ENCODE data around the gene SLC1A4.

GRCh38 chr2:65018141-65018582 lies 29.0 kb downstream of the SLC1A4 start:
- TF ChIP-seq POLR2A (IDR thresholded peaks at IDR 0.05), result no peak
- TF ChIP-seq, protein P1, sequence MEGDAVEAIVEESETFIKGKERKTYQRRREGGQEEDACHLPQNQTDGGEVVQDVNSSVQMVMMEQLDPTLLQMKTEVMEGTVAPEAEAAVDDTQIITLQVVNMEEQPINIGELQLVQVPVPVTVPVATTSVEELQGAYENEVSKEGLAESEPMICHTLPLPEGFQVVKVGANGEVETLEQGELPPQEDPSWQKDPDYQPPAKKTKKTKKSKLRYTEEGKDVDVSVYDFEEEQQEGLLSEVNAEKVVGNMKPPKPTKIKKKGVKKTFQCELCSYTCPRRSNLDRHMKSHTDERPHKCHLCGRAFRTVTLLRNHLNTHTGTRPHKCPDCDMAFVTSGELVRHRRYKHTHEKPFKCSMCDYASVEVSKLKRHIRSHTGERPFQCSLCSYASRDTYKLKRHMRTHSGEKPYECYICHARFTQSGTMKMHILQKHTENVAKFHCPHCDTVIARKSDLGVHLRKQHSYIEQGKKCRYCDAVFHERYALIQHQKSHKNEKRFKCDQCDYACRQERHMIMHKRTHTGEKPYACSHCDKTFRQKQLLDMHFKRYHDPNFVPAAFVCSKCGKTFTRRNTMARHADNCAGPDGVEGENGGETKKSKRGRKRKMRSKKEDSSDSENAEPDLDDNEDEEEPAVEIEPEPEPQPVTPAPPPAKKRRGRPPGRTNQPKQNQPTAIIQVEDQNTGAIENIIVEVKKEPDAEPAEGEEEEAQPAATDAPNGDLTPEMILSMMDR (IDR thresholded peaks at IDR 0.05), result no peak

All from testis (tissue), 2 donors.